Measurements from ENCODE around the gene RRP1B. TPM values are rescaled to one million over a fixed set of nuclear protein-coding genes. Genes with fewer than 3 reads are reported as not detected.
A peak's percentile ranks its signal among the peaks of the same experiment; 100 is the strongest.

The RRP1B gene
- polyA plus RNA-seq, 3 donors: 3.3 to 6.1 (median 4.5) TPM

DNA sequence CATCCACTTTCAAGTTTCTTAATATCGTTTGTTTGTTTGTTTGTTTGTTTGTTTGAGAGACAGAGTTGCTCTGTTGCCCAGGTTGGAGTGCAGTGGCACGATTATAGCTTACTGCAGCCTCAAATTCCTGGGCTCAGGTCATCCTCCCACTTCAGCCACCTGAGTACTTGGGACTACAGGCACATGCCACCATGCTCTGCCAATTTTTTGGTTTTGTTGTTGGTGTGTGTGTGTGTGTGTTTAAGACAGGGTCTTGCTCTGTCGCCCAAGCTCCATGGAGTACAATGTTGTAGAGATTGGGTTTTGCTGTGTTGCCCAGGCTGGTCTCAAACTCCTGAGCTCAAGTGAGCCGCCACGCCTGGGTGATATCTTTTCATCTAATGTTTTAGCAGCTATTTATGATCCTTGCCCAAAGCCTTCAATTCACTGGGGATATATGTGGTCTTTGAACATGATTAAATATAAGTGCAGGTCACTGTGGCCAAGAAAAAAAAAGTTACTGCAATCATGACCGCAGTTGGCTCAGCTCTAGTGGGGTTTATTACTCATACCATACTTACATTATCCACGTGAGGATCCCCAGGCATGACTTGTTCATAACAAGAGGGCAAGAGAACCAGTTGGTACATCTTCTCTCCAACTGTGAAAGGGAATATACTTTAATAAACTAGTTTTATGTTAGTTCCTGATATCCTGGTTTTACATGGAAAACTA is 8.0 kb downstream of the RRP1B start:
- intact Hi-C loops (cut with micrococcal nuclease): no loop called here
- Mint-ChIP-seq H3K4me3 (no peak overlapping the region), H3K27ac (no peak overlapping the region), H3K36me3 (peaks cover 45 to 54% of the 10 kb centered on the region in 2 donors), H3K4me1 (peaks cover 9% of the 10 kb centered on the region), H3K27me3 (ENCODE audit: low read depth in 3 of 3) (no peaks in the 10 kb centered on the region), H3K9me3 (peaks cover 0 to 4% (median 0%) of the 10 kb centered on the region in 7 donors)
- H3K4me2 ChIP-seq (replicated peaks; ENCODE audit: extremely low read depth, low read length, poor library complexity, severe bottlenecking): no peak overlapping the region
- no peaks in the 10 kb centered on the region for H3K27me3 ChIP-seq (ENCODE audit: control insufficient read depth in 2 of 2, insufficient read depth in 2 of 2, low read length in 2 of 2)
- no peak for TF ChIP-seq CTCF (IDR thresholded peaks at IDR 0.05)
- H3K9ac ChIP-seq (ENCODE audit: insufficient read depth, low read length, poor library complexity, severe bottlenecking): no peak overlapping the region
- H3K4me1 ChIP-seq (ENCODE audit: control insufficient read depth in 1 of 2, insufficient read depth in 2 of 2, low read length in 2 of 2): no peaks in the 10 kb centered on the region
- no peak overlapping the region for H3K4me3 ChIP-seq (replicated peaks in 1 of 3; ENCODE audit: low read depth in 2 of 3, low read length in 3 of 3)
- no peaks in the 10 kb centered on the region for H4K20me1 ChIP-seq (ENCODE audit: insufficient read depth, low read length)
- H2AFZ ChIP-seq (ENCODE audit: insufficient read depth, low read depth, low read length, poor library complexity, severe bottlenecking): no peak overlapping the region
- no peaks in the 10 kb centered on the region for H3K9me3 ChIP-seq (replicated peaks in 1 of 2; ENCODE audit: control insufficient read depth in 1 of 2, insufficient read depth in 1 of 2, low read length in 2 of 2)
- WGBS (ENCODE audit: insufficient coverage): 100% methylated on average over 1 of the region's 7 CpGs
- peaks cover 33 to 65% of the 10 kb centered on the region in 2 donors for H3K36me3 ChIP-seq (replicated peaks in 1 of 2; ENCODE audit: control insufficient read depth in 1 of 2, insufficient read depth in 2 of 2, low read length in 2 of 2)
- H3K27ac ChIP-seq (ENCODE audit: low read depth in 1 of 2, low read length in 2 of 2): no peak overlapping the region
- H3K79me2 ChIP-seq (ENCODE audit: insufficient read depth, low read length): peaks cover 51% of the 10 kb centered on the region
- no peak for DNase-seq

GRCh38 chr21:43669828-43670605 is 10.7 kb downstream of the RRP1B start:
- Histone ChIP-seq H3K9me3 (replicated peaks in 1 of 2; ENCODE audit: control insufficient read depth in 1 of 2, insufficient read depth in 1 of 2, low read length in 2 of 2) (no peaks in the 10 kb centered on the region), H3K4me1 (ENCODE audit: control insufficient read depth in 1 of 2, insufficient read depth in 2 of 2, low read length in 2 of 2) (no peaks in the 10 kb centered on the region), H3K27me3 (ENCODE audit: control insufficient read depth in 2 of 2, insufficient read depth in 2 of 2, low read length in 2 of 2) (no peaks in the 10 kb centered on the region), H3K4me3 (replicated peaks in 1 of 3; ENCODE audit: low read depth in 2 of 3, low read length in 3 of 3) (no peak overlapping the region), H2AFZ (ENCODE audit: insufficient read depth, low read depth, low read length, poor library complexity, severe bottlenecking) (no peak overlapping the region), H3K36me3 (replicated peaks in 1 of 2; ENCODE audit: control insufficient read depth in 1 of 2, insufficient read depth in 2 of 2, low read length in 2 of 2) (peaks cover 39 to 63% of the 10 kb centered on the region in 2 donors), H3K79me2 (ENCODE audit: insufficient read depth, low read length) (peaks cover 32% of the 10 kb centered on the region), H3K9ac (ENCODE audit: insufficient read depth, low read length, poor library complexity, severe bottlenecking) (no peak overlapping the region), H3K4me2 (replicated peaks; ENCODE audit: extremely low read depth, low read length, poor library complexity, severe bottlenecking) (no peak overlapping the region), H3K27ac (ENCODE audit: low read depth in 1 of 2, low read length in 2 of 2) (no peak overlapping the region), H4K20me1 (ENCODE audit: insufficient read depth, low read length) (no peaks in the 10 kb centered on the region)
- 93% methylated on average over 19 of the region's 20 CpGs for WGBS (ENCODE audit: insufficient coverage)
- DNase-seq: no peak
- no peak for TF ChIP-seq CTCF (IDR thresholded peaks at IDR 0.05)
- no peak overlapping the region for H3K4me3 Mint-ChIP-seq
- H3K27me3 Mint-ChIP-seq (ENCODE audit: low read depth in 3 of 3): no peaks in the 10 kb centered on the region
- H3K36me3 Mint-ChIP-seq: peaks cover 43 to 45% of the 10 kb centered on the region in 2 donors
- peaks cover 4% of the 10 kb centered on the region for H3K4me1 Mint-ChIP-seq
- H3K9me3 Mint-ChIP-seq: peaks cover 0 to 4% (median 0%) of the 10 kb centered on the region in 7 donors
- H3K27ac Mint-ChIP-seq: peak overlapping the region in 3 of 7 donors; percentile 13 to 51 (median 37)
- intact Hi-C loops (cut with micrococcal nuclease): loop anchor here in 1 of 2 donors (10.0 kb wide), 2 partner anchors 65 to 245 kb away; no protein-coding TSS in a partner anchor

Measured in CD14-positive monocyte (primary cell).